SJCRH30 (cell line): ENCODE results near the gene FAM53C. TPM values are rescaled to one million over a fixed set of nuclear protein-coding genes. Genes with fewer than 3 reads are reported as not detected.

ENCODE experiments used
- DNase-seq, 2 experiments: peaks; one replicate each; pipeline ENCODE4 v3.0.0-alpha.2; 2015 to 2020
- H3K27ac ChIP-seq: fragments of 250-450 bp; sonication (Bioruptor Pico); 2 replicates; pipeline ENCODE4 v1.5.1; 2020; ENCODE audit warnings: mild to moderate bottlenecking, moderate library complexity
- H3K27me3 ChIP-seq: fragments of 250-450 bp; sonication (Bioruptor Pico); 2 replicates; pipeline ENCODE4 v1.5.1; 2020; ENCODE audit warnings: mild to moderate bottlenecking, moderate library complexity
- H3K36me3 ChIP-seq: fragments of 250-450 bp; sonication (Bioruptor Pico); 2 replicates; pipeline ENCODE4 v1.5.1; 2020; ENCODE audit warnings: mild to moderate bottlenecking, moderate library complexity
- H3K4me1 ChIP-seq: fragments of 250-450 bp; sonication (Bioruptor Pico); 2 replicates; pipeline ENCODE4 v1.5.1; 2020; ENCODE audit warnings: mild to moderate bottlenecking, moderate library complexity
- H3K4me3 ChIP-seq: fragments of 250-450 bp; sonication (Bioruptor Pico); 2 replicates; pipeline ENCODE4 v1.5.1; 2020; ENCODE audit warnings: mild to moderate bottlenecking, moderate library complexity
- H3K9me3 ChIP-seq: fragments of 250-450 bp; sonication (Bioruptor Pico); replicated peaks from 2 replicates; pipeline ENCODE4 v1.5.1; 2020; ENCODE audit warnings: mild to moderate bottlenecking, moderate library complexity
- total RNA-seq: library from RNA; depleted of rRNA; stranded (reverse); fragments of >200 nt; shearing (Covaris generic); gene quantifications from 2 replicates; pipeline ENCODE4 v1.2.3, GENCODE V29; 2014; rRNA removed

FAM53C gene
- total RNA-seq, 1 experiment from 2014 or later = 40.3 TPM

DNA sequence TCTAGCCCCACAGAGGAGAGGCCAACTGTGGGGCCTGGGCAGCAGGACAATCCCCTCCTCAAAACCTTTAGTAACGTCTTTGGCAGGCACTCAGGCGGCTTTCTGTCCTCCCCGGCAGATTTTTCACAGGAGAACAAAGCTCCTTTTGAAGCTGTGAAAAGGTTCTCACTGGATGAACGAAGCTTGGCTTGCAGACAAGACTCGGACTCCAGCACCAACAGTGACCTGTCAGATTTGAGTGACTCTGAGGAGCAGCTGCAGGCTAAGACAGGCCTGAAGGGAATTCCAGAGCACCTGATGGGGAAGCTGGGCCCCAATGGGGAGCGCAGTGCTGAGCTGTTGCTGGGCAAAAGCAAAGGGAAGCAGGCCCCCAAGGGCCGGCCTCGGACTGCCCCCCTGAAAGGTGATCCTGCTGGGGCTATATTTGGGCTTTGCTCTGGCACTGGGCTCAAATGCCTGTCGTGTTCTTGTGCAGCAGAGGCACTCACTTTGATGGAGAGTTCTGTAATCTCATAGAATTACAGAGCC is 53.9 kb downstream of the FAM53C start:
- Histone ChIP-seq H3K36me3 (peaks cover 29% of the 10 kb centered on the region), H3K27me3 (no peaks in the 10 kb centered on the region), H3K27ac (peak overlapping the region; percentile 89), H3K9me3 (no peaks in the 10 kb centered on the region), H3K4me3 (peak overlapping the region; percentile 10; the same call in 1 of the 2 replicates), H3K4me1 (peaks cover 25% of the 10 kb centered on the region)
- DNase-seq = peak; percentile 96 to 99

Other genes starting within 250 kb of the FAM53C start
- not detected in 2 replicates for gene NME5, start 198.8 kb upstream of the FAM53C start, total RNA-seq
- gene BRD8, start 159.6 kb upstream of the FAM53C start, total RNA-seq = 75.2 and 85.5 TPM in 2 replicates
- gene KIF20A, start 159.2 kb upstream of the FAM53C start, total RNA-seq = 89.5 and 91.9 TPM in 2 replicates
- gene CDC23, start 124.9 kb upstream of the FAM53C start, total RNA-seq = 73.5 and 74.3 TPM in 2 replicates
- 0.15 TPM in 1 of 2 replicates, not detected in the other for gene GFRA3, start 63.6 kb upstream of the FAM53C start, total RNA-seq
- 29.5 and 36.3 TPM in 2 replicates for gene CDC25C, start 6.5 kb upstream of the FAM53C start, total RNA-seq
- 73.0 and 75.2 TPM in 2 replicates for gene KDM3B, start 14.4 kb downstream of the FAM53C start, total RNA-seq
- 4.9 and 8.5 TPM in 2 replicates for gene REEP2, start 100.8 kb downstream of the FAM53C start, total RNA-seq
- 2.0 TPM in 2 replicates for gene EGR1, start 127.2 kb downstream of the FAM53C start, total RNA-seq
- 128 and 140 TPM in 2 replicates for gene ETF1, start 205.0 kb downstream of the FAM53C start, total RNA-seq
- gene HSPA9, start 237.1 kb downstream of the FAM53C start, total RNA-seq = 368 and 385 TPM in 2 replicates